GM10266 (cell line): ENCODE results near the gene COCH.

Experiments used
- DNase-seq: peaks from one replicate; pipeline ENCODE4 v3.0.0; 2012; ENCODE audit errors: extremely low spot score
- CTCF ChIP-seq: IDR thresholded peaks from 2 replicates; pipeline ENCODE4 v1.5.1; 2012; ENCODE audit warnings: mild to moderate bottlenecking, low read depth; ENCODE audit not compliant: control insufficient read depth, insufficient read depth; ENCODE audit errors: missing control alignments

COCH gene

DNA sequence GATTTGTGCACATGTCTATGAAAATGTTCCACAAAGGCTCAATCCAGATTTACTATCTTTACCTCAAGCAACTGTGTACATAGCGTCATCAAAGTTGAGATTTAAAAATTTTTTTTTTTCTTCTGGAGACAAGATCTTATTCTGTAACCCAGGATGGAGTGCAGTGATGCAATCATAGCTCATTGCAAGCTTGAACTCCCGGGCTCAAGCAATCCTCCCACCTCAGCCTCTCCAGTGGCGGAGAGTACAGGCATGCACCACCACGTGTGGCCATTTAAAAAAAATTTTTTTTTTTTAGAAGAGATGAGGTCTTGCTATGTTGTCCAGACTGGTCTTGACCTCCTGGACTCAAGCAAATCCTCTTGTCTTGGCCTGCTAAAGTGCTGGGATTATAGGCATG is 2.3 kb downstream of the COCH start:
- DNase-seq = no peak
- no peak for TF ChIP-seq CTCF

DNA sequence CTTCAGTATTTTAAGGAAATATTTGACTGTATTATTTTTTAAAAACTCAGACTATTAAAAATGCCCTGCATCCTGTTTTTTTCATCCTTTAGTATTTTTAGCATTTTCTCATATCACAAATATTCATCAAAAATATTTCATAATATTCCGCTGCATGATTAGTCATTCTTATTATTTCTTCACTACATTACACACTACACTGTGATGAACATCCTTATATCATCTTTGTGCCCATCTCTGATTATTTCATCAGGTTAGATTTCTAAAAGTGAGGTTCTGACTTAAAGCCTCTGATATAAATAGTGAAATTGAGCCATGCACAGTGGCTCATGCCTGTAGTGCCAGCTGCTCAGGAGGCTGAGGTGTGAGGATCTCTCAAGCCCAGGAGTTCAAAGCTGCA is 8.1 kb downstream of the COCH start:
- no peak for TF ChIP-seq CTCF
- no peak for DNase-seq

GRCh38 chr14:30883508-30884294 is 9.3 kb downstream of the COCH start:
- DNase-seq = no peak
- TF ChIP-seq CTCF = no peak

DNA sequence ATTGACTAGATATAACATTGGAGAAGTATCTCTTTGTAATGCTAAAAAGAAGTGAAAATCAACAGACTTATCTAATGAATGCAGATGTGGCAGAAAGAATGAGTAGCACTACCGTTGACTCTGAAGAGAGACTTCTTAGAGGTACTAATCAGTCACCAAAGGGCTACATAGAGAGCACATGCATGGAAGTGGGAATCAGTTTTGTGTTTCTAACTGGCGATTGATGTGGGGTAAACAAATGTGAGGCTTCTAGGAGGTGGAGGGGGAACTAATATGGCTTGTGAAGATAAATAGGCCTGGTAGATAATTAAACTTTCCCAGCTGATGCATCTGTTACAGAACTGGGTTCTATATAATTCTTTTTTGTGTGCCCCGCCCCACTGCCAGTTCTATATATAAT is 10.5 kb downstream of the COCH start:
- DNase-seq = no peak
- no peak for TF ChIP-seq CTCF

- no peak for TF ChIP-seq CTCF
- no peak for DNase-seq
Observed at GRCh38 chr14:30885840-30886740, 11.7 kb downstream of the COCH start.

- no peak for TF ChIP-seq CTCF
- no peak for DNase-seq
Observed at GRCh38 chr14:30888480-30889243, 14.3 kb downstream of the COCH start.

DNA sequence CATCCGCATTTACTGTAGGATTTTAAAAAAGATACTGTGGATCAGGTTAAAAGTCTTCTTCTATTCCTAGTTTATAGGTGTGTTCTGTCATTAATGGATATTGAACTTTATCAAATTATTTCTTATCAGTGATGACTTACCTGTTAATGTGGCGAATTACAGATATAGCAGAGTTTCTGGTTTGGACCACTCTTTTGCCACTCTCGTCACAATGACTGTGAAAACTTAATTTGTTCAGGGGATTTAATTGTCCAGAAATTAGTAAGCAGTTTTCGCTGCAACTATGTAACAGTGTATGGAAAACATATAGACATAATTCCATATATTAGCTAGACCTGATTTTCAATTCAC is 14.9 kb downstream of the COCH start:
- no peak for DNase-seq
- no peak for TF ChIP-seq CTCF
